HK-2 (cell line): ENCODE data around the gene HDAC3.

Experiments
- DNase-seq: peaks from one replicate; pipeline ENCODE4 v3.0.0-alpha.2; 2018; ENCODE audit not compliant: unreplicated experiment

HDAC3 gene

DNA sequence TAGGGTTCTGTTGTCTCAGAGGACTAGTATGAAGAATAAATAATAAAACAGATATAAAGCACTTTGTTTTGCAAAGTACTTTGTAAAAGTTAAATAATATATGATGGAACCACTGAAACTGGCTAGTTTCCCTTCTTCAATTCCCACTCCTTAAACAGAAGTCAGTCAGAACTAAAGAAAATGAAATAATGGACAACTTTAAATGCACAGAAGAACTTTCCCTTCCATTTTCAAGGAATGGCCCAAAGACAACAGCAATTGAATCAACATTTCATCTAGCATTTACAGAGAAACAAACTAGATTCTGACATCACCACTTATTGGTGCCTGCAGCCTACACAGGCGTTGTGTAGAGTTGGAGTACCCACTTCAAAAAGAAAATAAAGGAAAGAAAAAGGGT, 34.0 kb downstream of the HDAC3 start:
- no peak for DNase-seq

DNA sequence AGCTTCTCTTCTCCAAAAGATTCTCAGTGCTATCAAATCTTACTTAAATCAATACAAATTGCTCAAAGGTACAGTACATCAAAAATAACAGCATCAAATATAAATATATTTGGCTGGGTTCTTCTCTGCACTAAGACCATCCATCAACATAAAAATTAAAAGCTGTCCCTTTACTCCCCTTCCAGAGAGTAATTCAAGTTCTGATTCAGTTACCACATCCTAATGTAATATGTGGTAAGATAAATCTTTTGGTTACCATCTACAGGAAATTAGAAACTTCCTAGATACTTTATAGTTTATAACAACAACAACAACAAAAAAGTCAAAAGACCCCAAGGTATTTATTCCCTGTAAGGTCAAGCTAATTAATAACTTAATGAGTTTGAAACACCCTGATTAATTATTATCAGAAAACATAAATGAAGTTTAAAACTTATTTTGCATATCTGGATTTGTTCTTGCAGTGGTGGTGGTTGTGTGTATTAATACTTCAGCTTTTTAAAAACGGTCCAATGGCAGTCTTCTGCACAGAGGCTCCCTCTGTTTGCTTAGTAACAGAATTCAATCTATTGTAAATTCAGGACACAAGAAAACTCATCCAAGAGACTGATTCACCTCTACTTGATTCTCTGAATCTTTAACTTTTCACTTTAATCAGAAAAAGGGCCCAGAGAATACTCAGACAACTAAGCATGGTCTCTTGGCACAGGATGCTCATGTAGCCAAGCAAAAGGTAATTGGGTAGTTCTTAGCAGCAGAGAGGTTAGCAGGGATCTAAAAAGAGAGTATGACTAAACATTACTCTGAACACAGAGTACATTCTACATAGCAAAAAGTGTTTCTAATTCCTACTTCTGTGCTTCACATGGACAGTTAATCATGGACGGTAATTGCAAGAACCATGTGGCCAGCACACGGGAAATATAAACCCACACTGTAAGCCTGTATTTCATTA, 38.0 kb downstream of the HDAC3 start:
- no peak for DNase-seq

DNA sequence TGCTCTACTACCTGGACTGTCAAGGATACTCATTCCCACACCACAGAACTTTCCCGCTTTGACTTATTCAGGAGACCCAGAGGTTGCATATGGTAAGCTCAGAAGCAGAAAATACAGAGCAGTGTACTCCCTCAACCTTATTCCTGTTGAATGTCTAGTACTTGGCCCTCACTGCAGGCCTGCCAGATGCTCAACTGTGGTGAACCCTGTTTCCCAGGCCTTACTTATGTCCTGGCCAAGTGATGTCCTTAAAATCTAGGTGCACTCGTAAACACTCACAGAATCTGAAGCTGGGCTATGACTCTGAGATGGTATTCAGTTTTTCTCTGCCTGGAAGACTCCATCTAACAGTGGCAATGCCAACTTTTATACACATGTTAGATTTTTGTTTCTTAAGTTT, 38.8 kb downstream of the HDAC3 start:
- DNase-seq: no peak

DNA sequence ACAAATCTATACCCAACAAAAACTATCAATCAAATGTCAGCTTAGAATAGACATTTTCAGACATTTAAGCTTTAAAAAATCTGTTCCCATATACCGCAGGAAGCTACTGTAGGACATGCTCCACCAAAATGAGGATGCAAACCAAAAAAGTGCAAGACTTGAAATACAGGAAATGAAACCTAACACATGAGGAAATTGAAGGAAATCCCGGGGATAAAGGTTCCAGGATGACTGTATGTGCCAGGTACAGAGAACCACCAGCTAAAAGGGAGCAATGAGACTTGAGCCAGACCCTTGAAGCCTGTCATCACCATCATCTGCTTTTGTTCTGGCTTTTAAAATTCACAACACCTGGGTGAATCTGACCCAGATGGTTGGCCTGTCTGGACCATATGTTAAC, 39.3 kb downstream of the HDAC3 start:
- no peak for DNase-seq

DNA sequence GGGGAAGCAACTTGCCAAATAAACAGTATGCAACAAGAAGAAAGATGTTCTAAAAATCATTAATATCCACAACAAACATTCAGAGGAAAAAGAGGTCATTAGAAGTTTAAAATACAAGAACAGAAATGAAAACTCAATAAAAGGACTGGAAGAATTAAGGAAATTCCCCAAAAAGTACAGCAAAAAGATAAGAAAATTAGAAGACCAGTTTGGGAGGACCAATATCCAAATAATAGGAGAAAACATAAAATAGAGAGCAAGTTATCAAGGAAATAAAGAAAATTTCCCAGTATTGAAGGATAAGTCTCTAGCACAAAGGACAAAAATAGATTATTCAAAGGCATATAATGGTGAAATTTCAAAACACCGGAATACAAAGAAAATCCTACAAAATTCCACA, 39.8 kb downstream of the HDAC3 start:
- no peak for DNase-seq

DNA sequence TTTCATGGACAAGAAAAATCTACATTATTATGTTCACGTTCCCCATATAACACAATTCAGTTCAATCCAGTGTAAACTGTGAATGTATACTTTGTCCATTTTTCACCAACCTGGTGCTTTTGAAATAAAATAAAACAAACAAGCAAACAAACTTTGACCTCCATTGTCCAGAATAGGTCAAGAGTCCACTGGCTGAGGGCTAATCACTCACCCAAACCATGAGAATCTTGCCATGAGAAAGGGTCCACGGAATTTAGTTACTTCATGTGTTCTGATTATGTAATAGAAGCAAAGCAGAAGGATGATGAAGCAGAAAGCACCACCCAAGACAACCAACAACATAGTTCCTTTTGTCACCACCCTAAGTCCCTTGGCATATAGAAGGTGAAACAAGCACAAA, 46.5 kb downstream of the HDAC3 start:
- DNase-seq: no peak

DNA sequence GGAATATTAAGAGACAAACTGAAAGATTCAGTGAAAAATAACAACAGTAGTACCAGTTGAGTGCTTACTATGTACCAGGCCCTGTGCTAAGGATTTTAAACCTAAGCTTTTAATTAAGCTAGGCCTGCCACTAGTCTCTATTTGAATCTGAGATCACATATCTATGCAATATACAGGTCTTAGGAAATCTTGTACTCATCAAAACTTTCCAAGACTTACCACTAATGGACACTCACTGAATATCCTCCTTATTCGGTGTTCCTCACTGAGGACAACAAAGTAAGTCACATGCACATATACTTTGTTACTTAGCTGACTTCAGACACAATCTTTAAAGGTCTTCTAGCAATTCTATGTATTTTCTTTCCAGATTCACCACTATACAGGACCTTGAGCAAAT, 50.4 kb downstream of the HDAC3 start:
- DNase-seq: no peak

DNA sequence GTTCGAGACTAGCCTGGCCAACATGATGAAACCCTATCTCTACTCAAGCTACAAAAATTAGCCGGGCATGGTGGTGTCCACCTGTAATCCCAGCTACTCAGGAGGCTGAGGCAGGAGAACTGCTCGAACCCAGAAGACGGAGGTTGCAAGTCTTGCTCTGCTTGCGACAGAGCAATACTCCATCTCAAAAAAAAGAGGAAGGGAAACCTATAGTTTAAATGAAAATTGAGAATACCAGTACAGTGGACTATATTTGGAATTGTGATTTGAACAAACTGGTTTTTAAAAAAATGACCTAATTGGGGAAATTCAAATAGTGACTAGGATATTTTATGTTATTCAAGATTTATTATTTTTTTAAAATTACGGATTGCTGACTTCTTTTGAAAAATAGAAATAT, 51.1 kb downstream of the HDAC3 start:
- no peak for DNase-seq

DNA sequence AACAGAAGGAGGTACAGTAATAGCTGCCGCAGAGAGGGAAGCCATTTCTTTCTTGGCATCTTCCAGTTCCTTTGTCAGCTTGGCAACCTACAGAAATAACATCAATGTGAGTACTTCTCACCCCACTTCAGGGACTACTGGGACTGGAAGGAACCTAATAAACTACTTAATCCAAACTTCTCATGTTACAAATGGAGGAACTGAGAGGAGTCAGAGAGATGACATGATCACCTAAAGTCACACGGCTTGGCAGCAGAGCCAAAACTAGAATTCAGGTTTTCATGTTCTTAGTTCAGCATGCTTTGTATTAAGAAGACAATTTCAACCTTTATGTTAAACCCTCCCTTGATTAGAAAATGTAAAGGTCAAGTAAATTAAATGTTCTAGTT, 62.5 kb downstream of the HDAC3 start:
- DNase-seq: no peak

DNA sequence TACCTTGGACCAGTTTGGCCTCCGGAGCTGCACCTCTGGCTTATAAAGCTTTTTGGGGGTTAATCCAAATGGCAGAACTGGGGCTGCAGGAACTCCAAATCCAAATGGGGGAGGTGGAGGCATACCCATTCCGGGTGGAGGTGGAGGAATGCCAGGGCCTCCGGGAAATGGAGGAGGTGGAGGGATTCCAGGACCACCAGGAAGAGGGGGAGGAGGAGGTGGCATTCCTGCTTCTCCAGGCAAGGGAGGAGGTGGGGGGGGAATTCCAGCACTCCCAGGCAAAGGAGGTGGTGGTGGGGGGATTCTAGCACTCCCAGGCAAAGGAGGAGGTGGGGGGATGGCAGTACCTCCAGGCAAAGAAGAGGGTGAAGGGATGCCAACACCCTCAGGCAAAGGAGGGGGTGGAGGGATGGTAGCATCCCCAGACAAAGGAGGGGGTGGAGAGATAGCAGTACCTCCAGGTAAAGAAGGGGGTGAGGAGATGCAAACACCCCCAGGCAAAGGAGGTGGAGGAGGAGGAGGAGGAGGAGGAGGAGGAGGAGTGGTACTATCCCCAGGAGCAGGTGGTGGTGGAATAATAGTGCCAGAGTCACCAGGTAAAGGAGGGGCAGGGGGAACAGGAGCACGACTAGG, 63.0 kb downstream of the HDAC3 start:
- no peak for DNase-seq
